Measurements from ENCODE around the gene OR5D18.
"Not testable (repeated sequence)": the region's sequence is repeated elsewhere in the genome, so short reads cannot be mapped to it uniquely, and the experiment has no call there.

OR5D18 gene

GRCh38 chr11:55819330-55819729, at the start of gene OR5D18:
TSS of gene OR5D18 (plus strand) at chr11:55819630. CDS start at chr11:55819630, 0 bp downstream.
- DNase-seq (ENCODE audit: low spot score), result no peak

DNA sequence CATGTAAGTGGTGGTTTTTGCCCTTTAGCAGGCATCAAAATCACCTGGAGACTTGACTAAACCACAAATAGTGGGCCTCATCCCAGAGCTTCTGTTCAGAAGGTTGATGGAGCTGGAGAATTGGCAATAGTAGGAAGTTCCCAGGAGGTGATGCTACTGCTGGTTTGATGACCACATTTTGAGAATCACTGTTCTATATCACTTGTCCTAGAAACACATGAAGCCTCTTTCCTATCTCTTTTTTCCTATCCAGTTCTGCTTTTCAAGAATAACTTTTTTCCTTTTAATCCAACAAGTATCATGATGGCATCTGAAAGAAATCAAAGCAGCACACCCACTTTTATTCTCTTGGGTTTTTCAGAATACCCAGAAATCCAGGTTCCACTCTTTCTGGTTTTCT, 46.3 kb upstream of the OR5D18 start, which contains the start of gene OR5D13:
TSS of gene OR5D13 (plus strand) at position 301 of the 400 bp plus-strand sequence. CDS start at position 301, 0 bp downstream.
- no peak for DNase-seq (ENCODE audit: low spot score)

GRCh38 chr11:55791606-55792005, 27.8 kb upstream of the OR5D18 start:
- DNase-seq (ENCODE audit: low spot score), result no peak

DNA sequence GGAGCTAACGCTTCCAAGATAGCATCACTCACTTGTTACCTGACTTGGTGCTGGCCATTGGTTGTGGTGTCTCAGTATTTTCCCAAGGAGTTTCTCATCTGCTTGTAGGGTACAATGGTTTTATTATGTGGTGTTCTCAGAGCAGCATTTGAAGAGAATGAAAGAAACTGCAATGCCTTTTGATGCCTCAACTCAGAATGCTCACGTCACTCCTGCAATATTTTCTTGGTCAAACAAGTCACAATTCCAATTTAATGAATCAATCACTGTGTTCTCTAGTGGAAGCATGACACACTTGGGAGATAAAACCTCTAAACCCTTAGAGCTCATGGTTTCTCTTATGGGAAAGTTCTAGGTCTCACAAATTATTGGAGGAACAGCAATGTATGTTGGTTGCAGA, 26.1 kb upstream of the OR5D18 start:
- DNase-seq (ENCODE audit: low spot score), result no peak

GRCh38 chr11:55795256-55795655, 24.2 kb upstream of the OR5D18 start, which contains the start of gene OR5D14:
TSS of gene OR5D14 (plus strand) at chr11:55795556. CDS start at chr11:55795556, 0 bp downstream.
- DNase-seq (ENCODE audit: low spot score), result no peak

DNA sequence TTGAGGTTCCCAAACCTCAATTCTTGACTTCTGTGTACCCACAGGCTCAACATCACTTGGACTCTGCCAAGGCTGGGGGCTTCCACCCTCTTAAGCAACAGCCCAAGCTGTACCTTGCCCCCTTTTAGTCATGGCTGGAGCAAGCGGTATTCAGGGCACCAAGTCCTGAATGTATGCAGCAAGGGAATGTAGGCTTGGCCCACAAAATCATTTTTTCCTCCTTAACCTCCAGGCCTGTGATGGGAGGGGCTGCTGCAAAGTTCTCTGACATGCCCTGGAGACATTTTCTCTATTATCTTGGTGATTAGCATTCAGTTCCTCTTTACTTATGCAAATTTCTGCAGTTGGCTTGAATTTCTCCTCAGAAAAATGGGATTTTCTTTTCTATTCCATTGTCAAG, 13.2 kb upstream of the OR5D18 start:
- no peak for DNase-seq (ENCODE audit: low spot score)

- no peak for DNase-seq (ENCODE audit: low spot score)
These were observed 8.4 kb upstream of the OR5D18 start, which contains the start of gene OR5L1 for GRCh38 chr11:55811067-55811466. TSS of gene OR5L1 (plus strand) at chr11:55811367. CDS start at chr11:55811467, 100 bp downstream.

DNA sequence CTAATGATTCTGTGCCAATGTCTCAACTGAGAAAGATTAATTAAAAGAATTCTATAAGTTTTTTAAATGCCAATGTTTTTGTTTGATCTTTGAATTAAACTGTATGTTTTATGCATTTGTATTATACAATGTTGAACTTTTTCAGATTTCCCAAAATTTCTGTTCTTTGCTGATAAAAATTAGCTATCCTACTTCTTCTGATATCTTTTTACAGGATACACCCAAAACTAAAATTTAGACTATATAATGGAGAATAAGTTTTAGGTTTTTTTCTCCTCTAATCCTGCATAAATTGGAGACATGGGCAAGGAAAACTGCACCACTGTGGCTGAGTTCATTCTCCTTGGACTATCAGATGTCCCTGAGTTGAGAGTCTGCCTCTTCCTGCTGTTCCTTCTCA, 7.5 kb downstream of the OR5D18 start, which contains the start of gene OR5L2:
TSS of gene OR5L2 (plus strand) at position 301 of the 400 bp plus-strand sequence. CDS start at position 301, 0 bp downstream.
- DNase-seq (ENCODE audit: low spot score), result no peak

DNA sequence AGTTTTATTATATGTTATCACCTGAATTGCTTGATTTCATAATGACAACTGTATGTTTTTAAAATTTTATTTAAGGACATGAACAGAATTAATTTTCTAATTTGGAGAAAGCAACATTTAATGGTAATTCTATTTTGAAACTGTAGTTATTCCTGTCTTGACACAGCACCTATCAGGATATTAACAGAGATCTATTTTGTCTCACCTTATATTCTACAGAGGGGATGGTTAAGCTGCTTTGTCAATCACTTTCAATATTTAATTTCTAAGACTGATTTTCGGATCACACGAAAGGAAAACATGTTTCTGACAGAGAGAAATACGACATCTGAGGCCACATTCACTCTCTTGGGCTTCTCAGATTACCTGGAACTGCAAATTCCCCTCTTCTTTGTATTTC, 19.0 kb downstream of the OR5D18 start, which contains the start of gene OR5D16:
TSS of gene OR5D16 (plus strand) at position 301 of the 400 bp plus-strand sequence. CDS start at position 301, 0 bp downstream.
- no peak for DNase-seq (ENCODE audit: low spot score)

GRCh38 chr11:55847453-55847852, 28.0 kb downstream of the OR5D18 start:
- no peak for DNase-seq (ENCODE audit: low spot score)

DNA sequence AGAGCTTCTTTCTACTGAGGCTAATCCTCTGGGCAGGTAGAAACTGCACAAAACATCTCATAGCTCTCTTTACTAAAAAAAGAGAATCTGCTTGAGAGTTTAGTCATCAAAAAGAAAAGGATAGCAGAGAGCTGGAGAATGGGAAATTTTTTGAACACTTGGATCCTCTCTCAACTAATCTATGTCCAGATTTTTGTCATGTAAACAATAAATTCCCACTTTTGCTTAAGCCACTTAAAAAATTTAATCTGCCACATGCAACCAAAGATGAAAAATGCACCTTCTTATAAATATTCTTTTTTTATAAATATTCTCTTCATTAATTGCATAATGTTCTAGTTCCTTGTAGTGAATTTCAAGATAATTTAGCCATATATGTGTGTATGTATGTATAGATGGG, 29.6 kb downstream of the OR5D18 start:
- no peak for DNase-seq (ENCODE audit: low spot score)

DNA sequence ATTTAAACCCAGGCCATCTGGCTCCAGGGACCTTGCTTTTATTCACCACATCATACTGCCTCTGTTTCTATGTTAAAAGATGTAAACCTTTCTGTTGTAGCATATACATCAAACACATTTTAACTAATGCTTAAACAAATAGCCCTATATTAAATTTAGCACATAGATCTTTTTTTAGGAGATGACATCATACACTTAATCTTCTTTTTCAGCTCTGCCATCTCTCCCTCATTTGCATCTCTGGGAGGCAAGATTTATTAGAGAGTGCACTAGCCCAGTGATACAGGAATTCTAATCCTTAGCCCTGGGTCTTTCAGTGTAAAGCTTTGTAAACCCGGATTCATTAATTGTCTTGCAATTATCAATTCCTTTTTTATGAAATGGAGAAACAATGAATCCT, 32.7 kb downstream of the OR5D18 start:
- DNase-seq (ENCODE audit: low spot score), result no peak

DNA sequence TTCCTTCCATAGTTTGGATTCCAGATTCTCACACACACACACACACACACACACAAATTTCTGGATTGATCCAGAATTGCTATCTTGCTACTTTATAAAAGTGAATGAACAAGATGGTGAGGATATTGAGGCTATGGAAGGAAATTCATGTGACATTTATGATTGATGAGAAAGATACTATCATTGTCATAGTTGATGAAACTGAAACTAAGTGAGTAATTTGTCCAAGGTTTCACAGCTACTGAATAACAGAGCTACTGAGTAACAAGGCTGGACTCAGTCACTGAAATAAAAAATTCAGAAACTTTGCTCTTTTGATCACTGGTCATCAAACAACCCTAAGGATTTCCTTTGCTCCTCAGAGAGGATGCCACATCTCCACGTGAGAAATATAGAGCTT, 35.3 kb downstream of the OR5D18 start:
- DNase-seq (ENCODE audit: low spot score), result no peak

DNA sequence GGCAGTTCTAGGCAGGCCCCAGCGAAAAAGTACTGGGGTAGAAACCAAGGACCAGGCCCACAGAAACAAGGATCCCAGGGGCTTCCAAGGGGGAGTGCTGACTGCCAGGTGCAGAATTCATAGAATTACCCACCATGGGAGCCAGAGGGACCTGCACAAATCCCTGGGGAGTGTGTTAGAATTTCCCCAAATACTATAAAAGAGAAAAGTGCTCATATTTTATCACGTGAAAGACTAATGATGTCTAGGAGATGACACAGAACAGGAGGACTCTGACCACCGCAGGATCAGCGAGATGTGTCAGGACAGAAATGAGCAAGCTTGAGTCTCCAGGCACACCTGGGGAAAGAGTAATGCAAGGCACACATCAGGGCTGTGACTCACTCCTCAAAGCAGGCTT, 47.9 kb downstream of the OR5D18 start:
- DNase-seq (ENCODE audit: low spot score), result not testable (repeated sequence)
